GM12872 (cell line): ENCODE measurements around the gene IL17D.

ENCODE experiments used
- CTCF ChIP-seq: IDR thresholded peaks from 3 replicates; pipeline ENCODE4 v1.5.1; 2011; ENCODE audit warnings: low read depth, mild to moderate bottlenecking, low read length, moderate library complexity; ENCODE audit not compliant: insufficient read depth

IL17D gene

GRCh38 chr13:20738616-20739015 lies 35.1 kb downstream of the IL17D start:
- no peak for TF ChIP-seq CTCF

- no peak for TF ChIP-seq CTCF
These were observed 36.5 kb downstream of the IL17D start for GRCh38 chr13:20740021-20740420.

GRCh38 chr13:20749377-20749776 lies 45.9 kb downstream of the IL17D start:
- TF ChIP-seq CTCF, result no peak

GRCh38 chr13:20754009-20754408 lies 50.5 kb downstream of the IL17D start:
- TF ChIP-seq CTCF, result no peak

GRCh38 chr13:20760872-20761271 lies 57.4 kb downstream of the IL17D start:
- no peak for TF ChIP-seq CTCF

GRCh38 chr13:20767309-20767943 lies 63.9 kb downstream of the IL17D start:
- TF ChIP-seq CTCF, result no peak

- TF ChIP-seq CTCF, result no peak
These were observed 65.6 kb downstream of the IL17D start for GRCh38 chr13:20769091-20769490.
